ENCODE results near the gene IL1RAPL1.
A peak's percentile ranks its signal among the peaks of the same experiment; 100 is the strongest.

Gene IL1RAPL1

DNA sequence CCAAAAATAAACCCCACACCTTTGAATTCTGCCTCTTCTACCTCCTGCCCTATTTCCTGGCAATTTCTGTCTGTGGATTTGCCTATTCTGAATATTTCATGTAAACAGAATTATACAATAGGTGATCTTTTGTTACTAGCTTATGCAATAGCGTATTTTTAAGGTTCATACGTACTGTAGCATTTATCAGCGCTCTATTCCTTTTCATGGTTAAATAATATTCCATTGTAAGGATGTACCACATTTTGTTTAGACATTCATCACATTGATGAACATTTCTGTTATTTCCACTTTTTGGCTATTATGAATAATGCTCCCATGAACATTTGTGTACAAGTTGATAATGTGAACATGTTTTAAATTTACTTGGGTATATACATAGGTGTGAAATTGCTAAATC is 847.7 kb downstream of the IL1RAPL1 start:
- no peak for DNase-seq (ENCODE audit: low read depth)

DNA sequence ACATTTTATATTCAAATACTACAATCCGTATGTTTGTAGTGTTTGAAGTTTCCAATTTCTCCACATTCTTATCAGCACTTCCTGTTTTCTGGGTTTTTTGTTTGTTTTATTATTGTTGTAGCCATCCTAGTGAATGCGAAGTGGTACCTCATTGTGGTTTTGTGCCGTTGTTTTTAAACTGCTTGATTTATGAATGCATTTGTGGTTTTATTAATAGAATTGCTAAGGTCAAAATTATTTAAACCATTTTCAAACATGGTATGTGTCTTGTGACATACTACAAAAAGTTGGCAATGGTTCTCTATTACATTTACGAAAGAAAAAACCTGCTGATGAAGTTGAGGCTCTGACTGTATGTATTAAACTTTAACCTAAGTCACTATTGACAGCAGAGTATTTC is 848.1 kb downstream of the IL1RAPL1 start:
- no peak for DNase-seq (ENCODE audit: low read depth)

DNA sequence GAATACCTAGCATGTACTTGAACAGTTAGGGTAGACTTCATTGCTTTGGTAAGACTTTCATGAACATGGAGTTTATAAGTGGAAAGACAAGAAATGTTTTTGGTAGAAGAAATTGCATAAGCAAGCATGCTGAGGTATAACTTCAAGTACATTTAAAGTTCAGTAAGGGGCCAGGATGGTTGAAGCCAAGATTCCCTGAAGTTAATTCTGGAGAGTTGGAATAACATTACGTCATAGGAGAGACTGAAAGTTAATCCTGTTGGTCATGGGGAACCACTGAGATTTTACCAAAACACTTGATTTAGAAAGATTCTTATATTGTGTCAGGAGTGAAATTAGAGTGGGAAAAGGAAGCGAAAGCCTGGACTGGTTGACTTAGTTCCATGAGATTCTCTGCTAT is 860.6 kb downstream of the IL1RAPL1 start:
- no peak for DNase-seq (ENCODE audit: low read depth)

DNA sequence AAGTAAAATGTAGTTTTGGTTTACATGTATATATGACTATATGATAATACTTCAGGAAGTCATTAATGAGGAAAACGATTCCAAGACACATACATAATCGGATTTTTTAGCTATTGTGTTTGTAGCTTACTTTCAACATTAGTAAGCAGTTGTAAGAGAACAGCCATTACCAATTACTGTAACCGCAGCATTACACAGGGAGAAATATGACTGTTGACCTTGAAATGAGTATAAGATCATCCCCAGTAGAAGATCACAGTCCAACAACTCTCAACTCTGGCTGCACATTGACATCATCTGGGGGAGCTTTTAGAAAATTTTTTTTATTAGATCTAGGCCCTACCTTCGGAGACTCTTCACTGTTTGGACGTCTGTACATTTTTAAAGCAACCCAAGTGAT is 866.1 kb downstream of the IL1RAPL1 start:
- no peak for DNase-seq (ENCODE audit: low read depth)

DNA sequence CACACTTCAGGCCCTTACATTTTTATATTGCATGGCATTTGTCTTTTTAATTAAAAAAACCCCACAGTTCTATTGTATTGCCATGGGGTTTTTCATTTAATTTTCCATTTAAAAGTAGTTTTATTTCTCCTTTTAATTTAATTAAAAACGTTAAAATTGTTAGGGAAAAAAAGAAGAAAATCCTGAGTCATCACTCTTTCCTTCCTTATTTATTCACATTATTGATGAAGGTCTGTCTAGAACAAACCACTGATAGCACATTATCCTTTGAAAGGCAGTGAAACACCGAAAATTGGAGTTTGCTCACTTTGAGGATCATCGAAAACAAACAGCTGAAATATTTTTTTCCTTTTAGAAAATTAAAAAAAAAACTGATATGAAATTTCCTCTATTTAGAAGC is 868.5 kb downstream of the IL1RAPL1 start:
- DNase-seq (ENCODE audit: low read depth) = no peak

DNA sequence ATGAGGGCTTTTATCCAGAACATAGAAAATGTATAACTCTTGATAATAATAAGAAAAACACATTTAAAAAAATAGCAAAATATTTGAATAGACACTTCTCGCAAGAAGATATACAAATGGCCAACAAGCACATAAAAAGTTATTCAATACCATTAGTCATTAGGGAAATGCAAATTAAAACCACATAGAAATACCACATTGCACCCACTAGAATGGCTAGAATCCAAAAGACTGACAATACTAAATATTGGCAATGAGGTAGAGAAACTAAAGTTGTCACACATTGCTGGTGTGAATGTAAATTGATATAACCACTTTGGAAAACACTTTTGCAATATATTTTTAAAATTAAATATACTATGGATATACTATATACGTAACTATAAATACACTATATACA is 873.8 kb downstream of the IL1RAPL1 start:
- DNase-seq (ENCODE audit: low read depth) = no peak

DNA sequence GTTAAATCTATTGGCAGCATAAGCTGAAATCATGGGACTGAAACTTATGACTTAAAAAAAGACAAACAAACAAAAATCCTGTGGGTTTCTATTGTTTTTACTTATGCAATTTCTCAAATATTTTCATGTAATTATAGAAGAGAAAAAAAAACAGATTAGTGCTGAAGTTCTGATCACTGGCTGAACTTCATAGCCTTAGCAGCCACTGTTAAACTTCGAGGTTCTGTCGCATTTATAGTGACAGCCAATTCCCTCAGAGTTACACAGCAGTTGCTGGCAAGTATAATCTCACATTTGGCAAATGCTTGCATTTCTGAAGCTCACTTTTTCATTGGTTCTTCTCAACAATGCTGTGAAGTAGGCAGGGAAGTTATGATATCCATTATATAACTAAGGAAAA is 879.2 kb downstream of the IL1RAPL1 start:
- no peak for DNase-seq (ENCODE audit: low read depth)

DNA sequence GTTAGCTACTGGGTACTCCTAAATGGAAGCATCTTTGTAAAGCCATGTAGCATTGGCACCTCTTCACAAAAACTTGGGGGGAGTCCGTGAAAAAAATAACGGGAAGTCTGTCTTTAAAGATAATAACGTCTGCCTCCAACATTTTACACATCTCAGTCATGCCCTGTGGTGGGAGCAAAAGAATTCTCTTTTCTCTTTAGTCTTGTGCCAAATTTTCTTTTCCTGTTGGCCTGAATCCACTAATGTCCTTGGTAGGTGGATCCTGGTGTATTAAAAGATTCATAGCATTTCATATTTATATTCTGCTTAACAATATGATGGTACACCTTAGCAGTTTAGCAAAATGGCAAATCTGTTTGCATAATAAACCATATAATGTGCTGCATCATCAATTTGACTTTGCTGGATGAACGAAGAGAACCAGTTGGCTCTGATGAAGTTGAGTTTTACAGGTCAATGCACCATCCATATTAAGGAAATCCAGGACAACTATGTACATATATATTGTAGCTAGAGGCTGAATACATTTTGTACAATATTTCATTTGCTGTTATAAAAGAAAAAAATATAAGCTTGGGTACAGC is 881.8 kb downstream of the IL1RAPL1 start:
- no peak for DNase-seq (ENCODE audit: low read depth)

DNA sequence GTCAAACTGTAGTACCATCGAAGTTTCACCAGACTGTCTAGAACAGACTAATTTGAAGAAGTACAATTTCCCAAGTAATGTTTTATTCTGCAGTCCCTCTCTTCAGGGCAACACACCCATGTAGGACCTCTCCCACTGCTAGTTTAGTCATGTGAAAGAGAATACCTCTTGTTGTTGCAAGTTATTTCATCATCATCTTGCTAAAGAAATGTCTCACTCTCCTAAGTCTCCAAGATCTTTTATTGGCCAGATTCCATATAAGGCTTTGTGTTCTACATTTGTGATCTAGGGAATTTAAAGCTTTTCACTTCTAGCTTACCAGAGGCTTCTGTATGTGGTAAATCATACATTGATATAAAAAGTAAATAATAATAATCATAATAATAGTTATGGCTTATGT is 882.8 kb downstream of the IL1RAPL1 start:
- no peak for DNase-seq (ENCODE audit: low read depth)

DNA sequence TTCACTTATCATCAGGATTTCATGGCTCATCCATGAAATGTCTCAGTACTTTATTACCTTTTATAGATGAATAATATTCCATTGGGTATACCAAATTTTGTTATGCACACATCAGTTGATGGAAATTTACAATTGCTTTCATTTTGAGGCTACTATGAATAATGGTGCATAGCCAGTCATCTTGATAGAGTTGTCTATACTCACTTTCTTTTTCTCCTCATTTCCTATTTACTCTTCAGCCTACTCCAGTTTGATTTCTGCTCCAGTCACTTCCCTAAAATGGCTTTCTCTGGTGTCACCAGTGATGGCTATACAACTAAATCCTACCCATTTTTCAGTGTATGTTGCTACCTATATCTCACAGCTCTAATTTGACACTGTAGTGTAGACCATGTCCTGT is 884.6 kb downstream of the IL1RAPL1 start:
- DNase-seq (ENCODE audit: low read depth) = no peak

DNA sequence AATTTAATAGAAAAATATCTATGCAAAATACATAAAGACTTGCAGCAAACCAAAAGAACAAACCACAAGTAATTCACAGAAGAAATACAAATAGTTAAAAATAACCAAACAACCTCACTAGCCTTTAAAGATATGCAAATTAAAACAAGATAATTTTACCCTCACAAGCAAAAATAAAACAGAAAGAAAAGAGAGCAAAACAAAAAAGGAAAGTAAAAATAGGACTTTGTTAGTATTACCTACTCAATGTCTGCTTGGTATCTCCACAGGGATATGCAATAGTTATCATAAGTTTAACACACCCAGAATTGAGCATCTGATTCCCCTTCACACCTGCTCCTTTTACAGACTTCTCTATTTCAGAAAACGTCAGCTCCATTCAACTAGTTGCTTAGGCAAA is 890.6 kb downstream of the IL1RAPL1 start:
- no peak for DNase-seq (ENCODE audit: low read depth)

DNA sequence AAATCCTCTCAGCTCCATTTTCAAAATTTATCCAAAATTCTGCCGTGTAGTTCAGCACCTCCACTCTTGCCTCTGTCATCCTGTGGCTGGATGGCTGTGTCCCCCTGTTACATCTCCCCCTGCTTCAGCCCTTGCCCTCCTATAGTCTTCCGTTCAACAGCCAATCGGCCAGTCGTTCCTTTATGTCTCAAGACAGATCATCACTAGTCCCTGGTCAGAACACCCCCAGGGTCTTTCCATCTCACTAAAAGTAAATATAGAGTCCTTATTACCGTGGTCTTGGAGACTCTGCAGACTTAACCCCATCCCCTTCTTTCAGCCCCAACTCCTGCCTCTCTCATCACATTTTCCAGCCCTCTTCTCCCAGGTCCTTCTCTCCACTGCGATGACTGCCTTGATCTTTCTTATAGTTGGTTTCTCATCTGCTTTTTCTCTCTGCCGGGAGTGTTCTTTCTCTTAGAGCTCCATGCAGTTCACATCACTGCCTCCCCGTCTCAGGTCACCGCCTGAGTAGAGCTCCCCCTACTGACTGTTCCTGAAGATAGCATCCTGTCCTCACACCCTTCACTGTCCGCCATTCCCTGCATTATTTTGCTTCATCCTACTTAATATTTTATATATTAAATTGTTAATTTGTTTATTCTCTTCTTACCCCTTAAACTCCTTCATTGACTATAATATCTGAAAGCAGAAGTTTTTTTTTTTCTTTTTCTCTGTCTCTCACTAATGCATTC is 891.3 kb downstream of the IL1RAPL1 start:
- DNase-seq (ENCODE audit: low read depth) = peak; percentile 13

DNA sequence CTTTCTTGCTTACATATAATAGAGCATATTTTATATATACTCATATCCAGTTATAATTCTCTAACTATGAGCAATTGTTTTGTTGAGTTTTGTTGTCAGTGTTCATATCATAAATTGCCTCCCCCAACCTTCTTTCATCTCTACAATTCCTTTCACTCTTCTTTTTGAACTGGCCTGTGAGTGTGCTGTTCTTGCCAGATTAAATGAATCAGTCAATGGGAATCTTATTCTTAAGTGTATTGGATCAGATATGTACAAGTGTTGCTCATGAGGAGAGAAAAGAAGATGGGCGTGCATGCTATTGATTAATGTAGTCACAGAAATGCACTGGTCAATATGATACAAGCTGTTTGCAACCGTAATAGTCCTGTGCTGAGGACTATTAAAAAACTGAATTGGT is 900.0 kb downstream of the IL1RAPL1 start:
- DNase-seq (ENCODE audit: low read depth) = no peak

DNA sequence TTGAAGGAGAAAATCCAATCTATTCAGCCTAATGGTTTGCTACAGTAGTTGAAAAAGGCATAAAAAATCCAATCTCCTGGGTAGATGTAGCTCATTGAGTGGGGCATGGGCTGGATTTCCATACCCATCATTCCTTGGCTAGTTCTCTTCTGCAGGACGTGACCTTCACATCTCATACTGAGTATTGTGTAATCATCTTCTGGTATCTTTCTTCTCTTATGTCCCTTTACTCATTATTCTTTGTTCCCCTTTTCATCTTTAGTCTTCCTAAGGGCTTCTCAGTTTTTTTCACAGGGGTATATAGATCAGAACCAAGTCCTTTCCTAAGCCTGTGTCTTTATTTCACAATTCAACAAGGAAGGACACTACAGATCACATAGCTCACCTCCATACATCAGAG is 900.5 kb downstream of the IL1RAPL1 start:
- no peak for DNase-seq (ENCODE audit: low read depth)

DNA sequence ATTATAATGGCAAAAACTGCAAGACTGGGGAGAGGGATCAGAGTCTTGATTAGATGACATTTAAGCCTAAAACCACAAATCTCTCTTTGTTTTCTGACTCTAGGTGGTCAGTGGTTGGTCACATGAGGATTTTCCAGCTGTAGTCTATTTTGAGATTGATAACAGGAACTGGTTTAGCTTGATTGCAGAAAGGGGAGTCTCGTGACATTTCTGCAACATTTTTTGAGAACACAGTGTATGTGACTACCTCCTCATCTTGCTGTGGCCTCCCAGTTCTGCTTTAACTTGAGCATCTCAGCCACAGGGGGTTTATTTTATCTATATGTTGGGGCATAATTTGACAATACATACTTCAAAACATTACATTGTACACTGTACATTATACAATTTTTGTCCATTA is 901.7 kb downstream of the IL1RAPL1 start:
- no peak for DNase-seq (ENCODE audit: low read depth)

DNA sequence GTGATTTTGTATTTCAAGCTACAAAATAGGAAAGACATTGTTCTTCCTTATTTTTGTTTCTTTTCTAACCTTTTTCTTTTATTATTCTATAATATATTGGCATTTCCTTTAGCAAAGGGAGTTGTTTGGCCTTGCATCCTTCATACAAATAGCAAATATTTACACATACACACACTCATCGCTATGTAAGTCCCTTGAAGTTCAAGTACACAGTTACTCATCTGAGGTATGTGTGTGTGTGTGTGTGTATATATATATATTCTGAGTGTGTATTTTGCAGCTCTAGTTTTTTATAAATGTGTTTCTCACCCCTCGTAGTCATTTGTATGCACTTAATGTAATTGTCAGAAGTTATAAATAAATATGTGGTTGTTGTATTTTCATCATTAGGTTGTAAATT is 903.4 kb downstream of the IL1RAPL1 start:
- no peak for DNase-seq (ENCODE audit: low read depth)

DNA sequence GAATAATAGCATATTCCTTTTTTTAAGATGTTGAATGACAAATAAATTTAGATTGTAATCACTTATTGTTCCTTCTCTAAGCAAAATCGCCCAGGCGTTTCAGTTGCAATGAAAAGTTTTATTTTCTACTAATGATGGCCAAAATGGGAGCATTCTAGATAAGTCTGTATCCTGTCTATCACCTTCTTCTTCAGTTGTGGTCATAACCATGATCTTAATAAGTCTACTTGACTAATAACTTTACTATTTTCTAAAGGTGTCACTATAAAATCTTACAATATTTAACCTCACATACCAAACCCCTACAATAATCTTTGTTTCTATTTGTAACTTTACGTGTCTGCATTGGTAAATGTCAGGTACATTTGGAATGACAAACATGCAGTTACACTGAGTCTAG is 904.4 kb downstream of the IL1RAPL1 start:
- DNase-seq (ENCODE audit: low read depth) = no peak

DNA sequence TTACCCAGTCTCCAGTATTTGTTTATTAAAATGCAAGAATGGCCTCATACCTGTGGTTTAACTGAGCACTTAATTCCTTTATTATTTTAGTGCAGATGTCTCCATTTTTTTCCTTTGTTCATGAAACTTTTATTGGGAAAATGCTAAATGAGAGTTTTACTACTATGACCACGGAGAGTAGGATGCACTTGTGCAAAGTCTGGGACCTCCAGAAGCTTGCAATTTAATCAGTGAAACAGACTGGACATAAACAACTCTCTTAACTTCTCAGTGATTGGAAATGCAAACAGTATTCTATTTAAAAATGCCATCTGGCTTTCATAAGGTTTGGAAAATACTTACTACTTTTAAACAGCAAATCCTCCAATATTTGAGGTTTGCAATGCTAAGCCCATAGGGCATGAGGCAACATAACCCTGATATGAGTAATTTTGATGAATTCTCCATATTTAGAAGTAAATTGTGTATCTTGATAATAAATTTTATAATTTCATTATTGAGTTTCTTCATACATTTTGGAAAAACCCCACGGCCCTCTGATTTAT is 909.5 kb downstream of the IL1RAPL1 start:
- DNase-seq (ENCODE audit: low read depth) = peak; percentile 24

DNA sequence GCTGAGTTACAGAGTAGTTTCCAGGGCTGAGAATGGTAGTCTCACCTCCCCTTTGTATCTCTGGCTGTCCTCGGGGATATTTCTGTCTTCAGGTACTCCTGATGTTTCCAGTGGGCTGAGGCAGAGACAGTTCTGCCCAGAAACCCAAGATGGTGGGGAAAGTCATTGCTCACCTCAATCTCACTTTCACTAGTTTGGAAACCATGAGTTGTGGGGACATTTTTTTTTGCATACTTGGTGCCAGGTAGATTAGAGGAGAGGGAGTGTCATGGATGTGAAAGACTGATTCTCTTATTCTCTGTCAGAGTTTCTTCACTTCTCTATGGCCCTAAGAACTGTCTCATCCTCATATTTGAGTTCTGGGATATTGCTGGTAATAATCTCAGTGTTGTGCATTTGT is 919.5 kb downstream of the IL1RAPL1 start:
- DNase-seq (ENCODE audit: low read depth) = no peak

DNA sequence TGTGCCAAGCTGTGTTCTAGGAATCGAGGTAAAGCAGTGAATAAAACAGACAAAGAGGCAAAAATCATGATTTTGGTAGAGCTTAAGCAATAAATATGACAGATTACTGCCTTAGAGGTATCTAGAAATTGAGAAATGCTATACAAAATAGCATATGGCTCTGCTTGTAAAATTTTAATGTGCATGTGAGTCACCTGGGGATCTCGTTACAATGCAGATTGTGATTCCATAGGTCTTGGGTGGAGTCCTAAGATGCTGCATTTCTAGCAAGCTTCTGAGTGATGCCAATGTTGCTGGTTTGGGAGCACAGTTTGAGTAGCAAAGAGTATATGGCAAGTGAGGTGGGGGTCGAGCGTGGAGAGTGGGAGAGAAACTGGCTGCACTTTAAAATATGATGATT is 930.9 kb downstream of the IL1RAPL1 start:
- DNase-seq (ENCODE audit: low read depth) = no peak

DNA sequence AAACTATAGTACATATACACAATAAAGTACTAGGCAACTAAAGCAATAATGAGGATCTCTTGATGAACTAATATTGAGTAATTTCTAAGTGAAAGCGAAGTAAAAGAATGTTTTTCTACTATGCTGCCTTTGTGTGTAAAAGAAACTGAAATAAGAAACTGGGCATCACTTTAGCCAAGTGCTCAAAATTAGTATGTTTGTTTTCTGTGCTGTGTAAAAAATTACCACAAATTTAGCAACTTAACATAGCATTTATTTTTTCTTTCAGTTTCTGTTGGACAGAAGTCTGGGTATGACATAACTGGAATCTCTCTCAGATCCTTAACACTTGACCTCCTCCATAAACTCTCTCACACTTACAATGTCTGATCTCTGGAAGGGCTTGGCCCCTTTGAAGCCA is 941.0 kb downstream of the IL1RAPL1 start:
- DNase-seq (ENCODE audit: low read depth) = no peak

DNA sequence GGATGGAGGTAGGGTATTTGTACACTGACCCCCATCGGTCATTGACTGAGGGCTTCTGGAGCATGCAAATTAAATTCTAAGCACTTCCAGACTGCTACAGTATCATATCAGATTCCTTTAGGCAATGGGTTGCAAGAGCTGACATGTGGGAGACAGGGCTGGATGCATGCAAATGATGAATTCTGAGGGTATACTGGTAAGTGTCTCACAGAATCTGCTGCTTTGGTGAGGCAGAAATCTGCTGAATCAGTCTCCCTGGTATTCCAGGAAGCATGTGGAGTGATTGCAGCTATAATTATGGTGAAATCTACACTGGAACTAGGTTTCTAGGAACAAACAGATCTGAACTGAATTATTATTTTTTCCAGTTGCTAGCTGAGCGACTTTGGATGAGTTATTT is 943.3 kb downstream of the IL1RAPL1 start:
- DNase-seq (ENCODE audit: low read depth) = peak; percentile 32

DNA sequence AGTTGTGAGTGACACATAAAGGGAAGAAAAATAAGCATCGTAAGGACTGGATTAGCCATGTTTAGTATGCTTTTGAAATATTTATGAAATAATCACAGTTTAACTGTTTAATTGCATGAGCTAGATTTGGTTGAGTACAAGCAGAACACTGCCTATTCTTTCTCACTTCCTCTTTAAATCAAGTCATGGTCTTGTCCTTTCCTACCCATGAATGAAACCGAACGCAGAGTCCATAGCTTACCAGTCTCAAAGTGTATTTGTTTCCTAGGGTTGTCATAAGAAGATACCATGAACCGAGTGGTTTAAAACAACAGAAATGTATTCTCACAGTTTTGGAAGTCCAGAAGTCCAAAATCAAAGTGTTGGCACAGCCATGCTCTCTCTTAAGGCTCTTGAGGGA is 944.1 kb downstream of the IL1RAPL1 start:
- no peak for DNase-seq (ENCODE audit: low read depth)
